Glomerular visceral epithelial cell (primary cell): ENCODE measurements around the gene FEN1.

Experiments
- DNase-seq: peaks from one replicate; pipeline ENCODE4 v3.0.0-alpha.2; 2016; ENCODE audit errors: extremely low spot score

Gene FEN1

GRCh38 chr11:61775606-61776554, 16.8 kb upstream of the FEN1 start:
- no peak for DNase-seq

GRCh38 chr11:61776561-61777075, 16.1 kb upstream of the FEN1 start:
- DNase-seq, result peak; percentile 70

GRCh38 chr11:61777234-61778090, 15.2 kb upstream of the FEN1 start:
- DNase-seq, result no peak

DNA sequence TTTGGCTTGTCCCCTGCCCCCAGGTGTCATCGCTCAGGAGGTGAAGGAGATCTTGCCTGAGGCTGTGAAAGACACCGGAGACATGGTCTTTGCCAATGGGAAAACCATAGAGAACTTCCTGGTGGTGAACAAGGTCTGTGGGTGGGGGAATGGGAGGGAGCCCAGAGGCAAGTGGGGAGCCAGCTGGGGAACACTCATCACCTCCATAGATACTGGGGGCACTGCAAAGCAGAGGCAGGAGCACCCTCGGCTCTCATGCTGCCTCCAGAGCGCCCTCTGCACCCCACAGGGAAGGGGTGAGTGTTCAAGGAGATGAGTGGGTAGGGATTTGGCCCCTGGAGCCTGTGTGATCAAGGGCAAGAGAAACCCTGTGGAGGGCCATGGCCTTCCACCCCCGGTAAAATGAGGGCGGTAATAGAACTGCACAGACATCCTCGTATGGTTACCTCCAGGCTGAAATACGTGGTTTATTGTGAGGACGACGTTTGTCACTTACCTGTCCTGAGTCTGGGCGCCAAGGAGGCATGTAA, 14.3 kb upstream of the FEN1 start:
- no peak for DNase-seq

DNA sequence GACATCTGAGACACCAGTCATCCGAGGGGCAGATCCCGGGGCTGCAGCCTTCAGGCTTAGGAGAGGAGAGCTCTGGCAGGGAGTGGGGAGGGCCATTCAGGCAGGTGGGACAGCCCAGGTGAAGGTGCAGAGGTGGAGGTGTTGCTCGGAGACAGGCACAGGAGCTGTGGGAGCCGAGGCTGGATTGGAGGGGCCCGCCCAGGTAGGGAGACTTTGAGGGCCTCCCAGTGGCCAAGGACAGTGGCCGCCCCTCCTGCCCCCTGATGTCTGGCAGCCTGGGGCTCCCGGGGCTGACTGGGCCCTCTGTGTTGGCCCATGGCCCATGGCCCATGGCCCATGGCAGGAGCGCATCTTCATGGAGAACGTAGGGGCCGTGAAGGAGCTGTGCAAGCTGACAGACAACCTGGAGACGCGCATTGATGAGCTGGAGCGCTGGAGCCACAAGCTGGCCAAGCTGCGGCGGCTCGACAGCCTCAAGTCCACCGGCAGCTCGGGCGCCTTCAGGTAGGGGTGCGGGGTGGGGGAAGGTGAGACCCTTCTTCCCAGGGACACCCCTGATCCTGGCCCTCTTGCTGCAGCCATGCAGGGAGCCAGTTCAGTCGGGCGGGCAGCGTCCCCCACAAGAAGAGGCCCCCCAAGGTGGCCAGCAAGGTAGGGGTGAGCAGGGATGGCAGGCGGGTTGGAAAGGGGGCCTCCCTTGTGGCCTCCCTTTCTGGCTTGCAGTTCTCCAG, 13.6 kb upstream of the FEN1 start:
- no peak for DNase-seq

- DNase-seq, result no peak
Observed at GRCh38 chr11:61779666-61780525, 12.8 kb upstream of the FEN1 start.

DNA sequence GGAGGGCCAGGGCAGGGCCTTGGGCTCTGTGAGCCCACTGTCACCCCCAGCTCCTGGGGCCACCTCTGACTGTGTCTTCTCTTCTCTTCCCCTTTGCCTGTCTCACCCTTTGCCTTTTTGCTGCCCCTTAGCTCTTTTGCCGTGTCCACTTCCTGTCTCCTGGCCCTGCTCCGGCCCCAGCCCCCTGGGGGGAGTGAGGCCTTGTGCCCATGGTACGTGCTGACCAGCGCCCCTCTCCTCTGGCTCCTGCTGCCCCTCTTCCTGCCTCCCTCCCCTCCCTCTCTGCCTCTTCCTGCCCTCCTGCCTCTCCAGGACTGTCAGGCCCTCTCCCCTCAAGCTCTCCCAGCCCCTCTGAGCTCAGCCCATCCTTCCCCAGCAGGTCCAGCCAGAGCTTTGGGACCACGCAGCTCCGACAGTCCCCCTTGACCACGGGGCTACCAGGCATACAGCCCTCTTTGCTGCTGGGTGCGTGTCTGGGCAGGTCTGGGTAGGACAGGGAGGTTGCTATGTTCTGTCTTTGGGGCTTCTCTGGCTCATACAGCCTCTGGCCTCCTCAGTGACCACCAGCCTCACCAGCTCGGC, 12.0 kb upstream of the FEN1 start:
- no peak for DNase-seq

DNA sequence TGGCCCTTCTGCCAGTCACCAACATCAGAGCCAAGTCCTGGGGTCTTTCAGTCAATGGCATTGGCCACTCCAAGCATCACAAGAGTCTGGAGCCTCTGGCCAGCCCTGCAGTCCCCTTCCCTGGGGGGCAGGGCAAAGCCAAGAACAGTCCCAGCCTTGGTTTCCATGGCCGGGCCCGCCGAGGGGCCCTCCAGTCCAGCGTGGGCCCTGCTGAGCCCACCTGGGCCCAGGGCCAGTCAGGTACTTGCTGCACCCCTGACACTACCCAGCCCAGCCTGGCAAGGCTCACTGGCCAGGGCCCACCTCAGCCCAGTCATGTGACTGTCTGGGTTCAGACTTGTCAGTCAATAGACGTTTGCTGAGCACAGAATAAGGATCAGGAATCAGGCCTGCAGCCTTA, 11.1 kb upstream of the FEN1 start:
- DNase-seq, result no peak

DNA sequence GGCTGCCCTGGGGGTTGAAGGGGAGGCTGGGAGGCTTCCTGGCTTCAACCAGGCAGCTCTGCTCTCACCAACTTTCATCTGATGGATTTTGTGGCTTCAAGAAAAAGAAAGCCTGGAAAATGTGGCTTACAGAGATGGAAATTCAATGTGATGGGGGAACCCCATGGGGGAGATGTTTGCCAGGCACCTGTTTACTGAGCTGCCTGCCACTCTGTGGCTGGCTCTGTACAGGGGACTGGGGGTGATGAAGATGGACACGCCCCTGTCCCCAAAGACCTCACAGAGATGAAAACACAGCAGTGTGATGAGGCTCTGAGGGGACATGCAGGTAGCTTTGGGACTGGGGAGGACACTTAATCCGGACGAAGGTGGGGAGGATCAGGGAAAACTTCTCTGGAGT, 10.4 kb upstream of the FEN1 start:
- DNase-seq, result no peak

- DNase-seq, result no peak
Observed at GRCh38 chr11:61782841-61783240, 9.9 kb upstream of the FEN1 start.

DNA sequence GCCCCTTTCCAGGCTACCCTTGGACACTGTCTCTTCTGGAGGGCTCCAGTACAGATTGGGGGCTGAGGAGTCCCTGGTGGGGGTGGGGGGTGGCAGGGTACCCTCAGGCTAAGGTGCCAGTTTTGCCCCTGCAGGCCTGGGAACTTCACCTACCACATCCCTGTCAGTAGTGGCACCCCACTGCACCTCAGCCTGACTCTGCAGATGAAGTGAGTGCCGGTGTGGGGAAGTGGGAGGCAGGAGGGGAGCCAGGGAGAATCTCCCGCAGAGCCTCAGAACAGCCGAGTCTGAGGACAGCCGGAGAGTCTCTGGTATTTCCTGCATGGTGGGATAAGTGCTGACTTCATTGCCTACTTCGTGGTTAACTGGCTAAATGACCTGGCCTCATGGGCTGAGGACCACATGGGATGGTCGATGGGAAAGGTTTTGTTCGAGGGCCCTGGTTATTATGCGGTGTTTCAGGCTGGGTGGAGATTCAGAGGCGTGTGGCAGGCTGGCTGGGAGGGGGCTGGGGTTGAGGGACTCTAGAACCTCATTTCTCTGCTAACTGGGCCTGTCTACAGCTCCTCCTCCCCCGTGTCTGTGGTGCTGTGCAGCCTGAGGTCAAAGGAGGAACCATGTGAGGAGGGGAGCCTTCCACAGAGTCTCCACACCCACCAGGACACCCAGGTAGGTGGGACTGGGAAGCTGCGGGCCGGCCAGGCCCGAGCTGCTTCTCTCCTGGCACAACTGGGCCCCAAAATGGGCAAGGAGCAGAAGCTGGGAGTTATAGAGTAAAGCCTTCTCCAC, 8.8 kb upstream of the FEN1 start:
- DNase-seq, result peak; percentile 52

GRCh38 chr11:61784506-61784805, 8.3 kb upstream of the FEN1 start:
- DNase-seq, result no peak

DNA sequence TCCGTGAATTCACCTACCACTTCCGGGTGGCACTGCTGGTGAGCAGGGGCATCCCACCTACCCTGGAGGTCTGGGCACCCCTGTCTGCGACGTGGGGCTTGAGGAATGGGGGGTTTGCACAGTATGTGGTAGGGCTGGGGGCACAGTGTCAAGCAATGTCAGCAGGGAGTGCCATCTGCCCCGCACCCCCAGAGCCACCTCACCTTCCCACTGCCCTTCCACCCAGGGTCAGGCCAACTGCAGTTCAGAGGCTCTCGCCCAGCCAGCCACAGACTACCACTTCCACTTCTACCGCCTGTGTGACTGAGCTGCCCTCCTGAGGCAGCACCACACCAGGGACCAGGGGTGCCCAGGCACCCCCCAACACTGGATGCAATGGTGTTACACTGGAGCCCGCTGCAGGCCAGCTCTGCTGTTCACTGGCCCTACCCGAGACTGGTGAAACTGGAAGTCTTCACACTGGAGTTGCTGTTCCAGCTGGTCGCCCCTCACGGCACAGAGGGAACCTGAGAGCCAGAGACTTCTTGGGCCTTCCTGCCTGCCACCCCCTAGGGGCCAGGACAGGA, 6.8 kb upstream of the FEN1 start:
- DNase-seq, result peak; percentile 67

DNA sequence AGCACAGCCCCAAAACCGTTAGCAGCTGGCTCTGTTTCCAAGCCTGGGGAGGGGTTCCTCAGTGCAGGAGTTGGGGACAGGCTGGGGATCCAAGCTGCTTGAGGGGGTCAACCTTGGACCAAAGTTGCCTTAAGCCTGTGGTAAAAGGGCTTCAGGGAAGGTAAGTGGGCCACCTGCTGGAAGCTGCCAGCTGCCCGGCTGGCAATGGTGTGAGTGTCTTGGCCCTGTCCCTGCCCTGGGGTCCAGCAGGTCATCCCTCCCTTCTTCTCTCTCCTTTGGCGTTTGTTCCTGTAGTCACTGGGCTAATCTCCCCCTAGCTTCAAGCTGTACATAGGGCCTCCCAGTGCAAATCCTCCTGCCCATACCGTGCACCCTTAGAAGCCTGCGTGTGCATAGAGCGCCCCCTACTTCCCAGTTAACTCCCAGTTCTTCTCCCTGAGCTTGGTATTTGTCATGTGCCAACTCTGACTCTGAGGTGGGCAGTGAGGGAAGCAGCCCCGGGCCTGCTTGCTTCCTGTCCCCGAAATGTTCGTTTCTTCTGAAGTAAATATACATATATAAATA, 4.7 kb upstream of the FEN1 start:
- DNase-seq, result peak; percentile 29

- peak; percentile 77 for DNase-seq
Observed at GRCh38 chr11:61791737-61792309, 888 bp upstream of the FEN1 start.

DNA sequence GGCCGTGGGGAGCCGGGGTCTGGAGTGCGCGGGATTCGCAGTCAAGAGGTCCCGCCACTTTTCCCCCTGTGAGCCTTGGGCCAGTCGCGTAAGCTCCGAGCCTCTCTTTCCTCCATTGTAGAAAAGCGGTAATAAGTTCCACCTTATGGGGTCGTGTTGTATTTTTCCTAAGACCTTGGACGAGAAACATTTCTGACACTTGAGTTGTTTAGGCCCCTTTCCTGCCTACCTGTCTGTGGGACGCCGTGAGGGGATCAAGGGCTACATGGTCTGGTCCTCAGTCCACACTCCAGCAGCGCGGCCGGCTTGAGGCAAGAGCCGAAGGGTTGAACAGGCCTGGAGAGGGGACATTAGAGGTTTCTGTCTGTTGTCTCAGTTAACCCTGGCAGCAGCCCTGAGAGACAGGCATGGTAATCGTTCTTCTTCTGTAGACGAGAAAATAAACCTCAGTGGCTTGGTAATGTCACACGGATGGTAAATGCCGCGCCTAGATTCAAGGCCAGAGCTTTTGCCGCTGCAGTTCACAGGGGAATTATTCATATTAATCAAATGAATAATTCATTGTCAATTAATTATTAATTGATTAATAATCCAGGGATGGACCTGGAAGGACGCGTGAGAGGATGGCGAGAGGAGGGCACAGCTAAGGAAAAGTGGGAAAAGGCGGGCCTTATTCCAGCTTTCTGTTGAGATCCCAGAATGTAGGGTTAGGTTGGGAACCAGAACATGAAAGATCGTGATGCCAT, 545 bp downstream of the FEN1 start:
- DNase-seq, result no peak

GRCh38 chr11:61793829-61794204, 1.1 kb downstream of the FEN1 start:
- DNase-seq, result no peak

- no peak for DNase-seq
Observed at GRCh38 chr11:61794579-61794978, 1.9 kb downstream of the FEN1 start.
